HG03135 (cell line): Measurements from ENCODE around the gene TBC1D1.
A peak's percentile ranks its signal among the peaks of the same experiment; 100 is the strongest.

Experiments used
- ATAC-seq: cut with Tn5 transposase; IDR thresholded peaks from one replicate; pipeline ENCODE4 v1.9.1; 2021; ENCODE audit warnings: mild to moderate bottlenecking, moderate library complexity; ENCODE audit not compliant: unreplicated experiment

The TBC1D1 gene

GRCh38 chr4:38095691-38096090, 204.8 kb downstream of the TBC1D1 start:
- no peak for ATAC-seq

- ATAC-seq = no peak
These were observed 206.9 kb downstream of the TBC1D1 start for GRCh38 chr4:38097818-38098217.

GRCh38 chr4:38099020-38099600, 208.2 kb downstream of the TBC1D1 start:
- no peak for ATAC-seq

- ATAC-seq = no peak
These were observed 209.1 kb downstream of the TBC1D1 start for GRCh38 chr4:38099908-38100407.

GRCh38 chr4:38100474-38101255, 209.8 kb downstream of the TBC1D1 start:
- ATAC-seq = no peak

- no peak for ATAC-seq
These were observed 210.7 kb downstream of the TBC1D1 start for GRCh38 chr4:38101563-38101962.

GRCh38 chr4:38102957-38103588, 212.2 kb downstream of the TBC1D1 start:
- ATAC-seq = no peak

- ATAC-seq = peak; percentile 78
These were observed 214.8 kb downstream of the TBC1D1 start for GRCh38 chr4:38105475-38106220.

GRCh38 chr4:38106311-38106710, 215.4 kb downstream of the TBC1D1 start:
- ATAC-seq = no peak

- no peak for ATAC-seq
These were observed 216.1 kb downstream of the TBC1D1 start for GRCh38 chr4:38106886-38107514.

- ATAC-seq = no peak
These were observed 216.9 kb downstream of the TBC1D1 start for GRCh38 chr4:38107818-38108217.

GRCh38 chr4:38109370-38109769, 218.5 kb downstream of the TBC1D1 start:
- no peak for ATAC-seq

- ATAC-seq = no peak
These were observed 219.0 kb downstream of the TBC1D1 start for GRCh38 chr4:38109896-38110295.

GRCh38 chr4:38111024-38111423, 220.1 kb downstream of the TBC1D1 start:
- ATAC-seq = no peak

- no peak for ATAC-seq
These were observed 220.8 kb downstream of the TBC1D1 start for GRCh38 chr4:38111717-38112116.

- no peak for ATAC-seq
These were observed 222.2 kb downstream of the TBC1D1 start for GRCh38 chr4:38113132-38113531.

- no peak for ATAC-seq
These were observed 222.7 kb downstream of the TBC1D1 start for GRCh38 chr4:38113551-38113950.

- no peak for ATAC-seq
These were observed 223.7 kb downstream of the TBC1D1 start for GRCh38 chr4:38114386-38115150.

GRCh38 chr4:38115601-38116000, 224.7 kb downstream of the TBC1D1 start:
- ATAC-seq = no peak

GRCh38 chr4:38117591-38117990, 226.7 kb downstream of the TBC1D1 start:
- no peak for ATAC-seq
